Astrocyte (in vitro differentiated cells and primary cell): ENCODE measurements around the gene APIP. TPM values are rescaled to one million over a fixed set of nuclear protein-coding genes. Genes with fewer than 3 reads are reported as not detected.

Experiments used
- DNase-seq: peaks from one replicate; pipeline ENCODE4 v3.0.0-alpha.2; 2010; ENCODE audit warnings: low read depth
- FAIRE-seq: peaks from 2 replicates; lab custom pipeline; 2011; peaks lifted over from hg19 to GRCh38; lab: Jason Lieb, UNC
- H2AFZ ChIP-seq: 2 replicates; pipeline ENCODE4 v1.6.0; 2012; ENCODE audit warnings: low read depth, low read length, inconsistent platforms
- H3K27ac ChIP-seq: 2 replicates; pipeline ENCODE4 v1.5.1; 2011; ENCODE audit warnings: low read depth, low read length, inconsistent platforms
- H3K27me3 ChIP-seq: 2 replicates; pipeline ENCODE4 v1.6.0; 2011; ENCODE audit warnings: low read length, inconsistent platforms; ENCODE audit not compliant: insufficient read depth
- H3K36me3 ChIP-seq: 2 replicates; pipeline ENCODE4 v1.5.1; 2011; ENCODE audit warnings: low read length, inconsistent platforms; ENCODE audit not compliant: insufficient read depth
- H3K4me1 ChIP-seq: 2 replicates; pipeline ENCODE4 v1.5.1; 2011; ENCODE audit warnings: low read length, inconsistent platforms; ENCODE audit not compliant: insufficient read depth
- H3K4me2 ChIP-seq: 2 replicates; pipeline ENCODE4 v1.6.0; 2012; ENCODE audit warnings: low read length, inconsistent platforms
- H3K4me3 ChIP-seq: 2 replicates; pipeline ENCODE4 v1.5.1; 2011; ENCODE audit warnings: low read depth, mild to moderate bottlenecking, low read length, inconsistent platforms; ENCODE audit not compliant: insufficient read depth
- H3K79me2 ChIP-seq: 2 replicates; pipeline ENCODE4 v1.6.0; 2012; ENCODE audit warnings: mild to moderate bottlenecking, low read length, inconsistent platforms; ENCODE audit not compliant: insufficient read depth
- H3K9ac ChIP-seq: 2 replicates; pipeline ENCODE4 v1.6.0; 2012; ENCODE audit warnings: mild to moderate bottlenecking, low read length, inconsistent platforms
- H3K9me3 ChIP-seq: 2 replicates; pipeline ENCODE4 v1.5.1; 2012; ENCODE audit warnings: low read depth, mild to moderate bottlenecking, low read length, inconsistent platforms; ENCODE audit not compliant: insufficient read depth
- H4K20me1 ChIP-seq: 2 replicates; pipeline ENCODE4 v1.6.0; 2012; ENCODE audit warnings: low read length, inconsistent platforms; ENCODE audit not compliant: insufficient read depth
- H3K27ac Mint-ChIP-seq: one replicate; pipeline ENCODE4 v1.8.0; 2021; ENCODE audit warnings: mild to moderate bottlenecking, mixed read lengths; ENCODE audit not compliant: unreplicated experiment
- H3K27me3 Mint-ChIP-seq: one replicate; pipeline ENCODE4 v1.8.0; 2021; ENCODE audit warnings: low read depth, mixed read lengths; ENCODE audit not compliant: unreplicated experiment
- H3K36me3 Mint-ChIP-seq: one replicate; pipeline ENCODE4 v1.8.0; 2021; ENCODE audit warnings: low read depth, mixed read lengths; ENCODE audit not compliant: unreplicated experiment
- H3K4me1 Mint-ChIP-seq: one replicate; pipeline ENCODE4 v1.8.0; 2021; ENCODE audit warnings: low read depth, mixed read lengths; ENCODE audit not compliant: unreplicated experiment
- H3K4me3 Mint-ChIP-seq: one replicate; pipeline ENCODE4 v1.8.0; 2021; ENCODE audit warnings: mild to moderate bottlenecking, moderate library complexity, mixed read lengths; ENCODE audit not compliant: unreplicated experiment
- H3K9me3 Mint-ChIP-seq: one replicate; pipeline ENCODE4 v1.8.0; 2021; ENCODE audit warnings: mild to moderate bottlenecking, mixed read lengths; ENCODE audit not compliant: unreplicated experiment
- CTCF ChIP-seq: IDR thresholded peaks from 2 replicates; pipeline ENCODE4 v1.5.1; 2011; ENCODE audit warnings: low read depth, mild to moderate bottlenecking, inconsistent platforms, low read length, moderate library complexity; ENCODE audit not compliant: insufficient read depth
- EZH2 ChIP-seq: IDR thresholded peaks from 2 replicates; pipeline ENCODE4 v1.6.1; 2012; ENCODE audit warnings: mild to moderate bottlenecking, low read length, inconsistent platforms; ENCODE audit not compliant: insufficient read depth
- total RNA-seq: library from RNA; stranded (reverse); gene quantifications from 2 replicates; pipeline ENCODE4 v1.2.1, GENCODE V29; 2021

The APIP gene
- total RNA-seq, 1 donor from 2014 or later, result 13.9 TPM

DNA sequence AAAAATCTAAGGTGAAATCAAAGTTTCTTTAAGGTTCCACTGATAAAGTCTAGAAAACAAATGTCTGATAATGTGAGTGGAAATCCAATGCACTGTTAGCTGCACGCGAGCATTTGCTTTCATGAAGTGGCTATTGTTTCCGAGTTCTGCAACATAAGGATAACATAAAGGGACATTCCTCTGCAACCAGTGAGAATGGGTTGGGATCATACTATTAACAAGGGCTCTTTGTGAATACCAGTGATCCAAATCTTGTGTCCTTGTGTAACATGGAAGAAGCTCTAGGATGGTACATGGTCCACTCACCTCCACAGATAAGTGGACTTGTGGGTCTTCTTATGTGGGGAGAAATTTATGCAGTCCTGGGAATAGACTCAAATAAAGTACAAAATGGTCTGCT, 24.6 kb downstream of the APIP start:
- H3K4me3 Mint-ChIP-seq, result no peak overlapping the region
- no peak for FAIRE-seq

GRCh38 chr11:34890812-34891211, 25.4 kb downstream of the APIP start:
- no peaks in the 10 kb centered on the region for H3K9me3 Mint-ChIP-seq
- H3K4me3 ChIP-seq, result no peak overlapping the region
- H3K4me1 Mint-ChIP-seq, result no peaks in the 10 kb centered on the region
- no peak overlapping the region for H3K4me3 Mint-ChIP-seq
- H3K9me3 ChIP-seq, result no peaks in the 10 kb centered on the region
- no peaks in the 10 kb centered on the region for H3K4me1 ChIP-seq
- H3K4me2 ChIP-seq, result no peak overlapping the region
- no peaks in the 10 kb centered on the region for H3K27me3 ChIP-seq
- no peaks in the 10 kb centered on the region for H3K79me2 ChIP-seq
- no peaks in the 10 kb centered on the region for H3K36me3 Mint-ChIP-seq
- TF ChIP-seq CTCF (peak; percentile 48), EZH2 (no peak)
- no peak overlapping the region for H3K27ac ChIP-seq
- H3K36me3 ChIP-seq, result peaks cover 2% of the 10 kb centered on the region
- FAIRE-seq (peak; percentile 39), DNase-seq (peak; percentile 30)
- H3K9ac ChIP-seq, result no peak overlapping the region
- no peak overlapping the region for H3K27ac Mint-ChIP-seq
- H3K27me3 Mint-ChIP-seq, result no peaks in the 10 kb centered on the region
- no peak overlapping the region for H2AFZ ChIP-seq
- H4K20me1 ChIP-seq, result no peaks in the 10 kb centered on the region

More for the DNA sequence above, 24.6 kb downstream of the APIP start:
- no peak overlapping the region for H3K4me2 ChIP-seq
- H4K20me1 ChIP-seq, result no peaks in the 10 kb centered on the region
- DNase-seq, result no peak
- no peaks in the 10 kb centered on the region for H3K9me3 ChIP-seq
- H3K79me2 ChIP-seq, result peaks cover 3% of the 10 kb centered on the region
- Mint-ChIP-seq H3K27me3 (no peaks in the 10 kb centered on the region), H3K9me3 (peaks cover 6% of the 10 kb centered on the region), H3K36me3 (peaks cover 5% of the 10 kb centered on the region), H3K4me1 (no peaks in the 10 kb centered on the region), H3K27ac (no peak overlapping the region)
- H3K9ac ChIP-seq, result no peak overlapping the region
- no peaks in the 10 kb centered on the region for H3K27me3 ChIP-seq
- H3K4me1 ChIP-seq, result no peaks in the 10 kb centered on the region
- no peak overlapping the region for H2AFZ ChIP-seq
- H3K36me3 ChIP-seq, result peaks cover 1% of the 10 kb centered on the region
- H3K4me3 ChIP-seq, result no peak overlapping the region
- TF ChIP-seq EZH2 (no peak), CTCF (no peak)
- no peak overlapping the region for H3K27ac ChIP-seq

DNA sequence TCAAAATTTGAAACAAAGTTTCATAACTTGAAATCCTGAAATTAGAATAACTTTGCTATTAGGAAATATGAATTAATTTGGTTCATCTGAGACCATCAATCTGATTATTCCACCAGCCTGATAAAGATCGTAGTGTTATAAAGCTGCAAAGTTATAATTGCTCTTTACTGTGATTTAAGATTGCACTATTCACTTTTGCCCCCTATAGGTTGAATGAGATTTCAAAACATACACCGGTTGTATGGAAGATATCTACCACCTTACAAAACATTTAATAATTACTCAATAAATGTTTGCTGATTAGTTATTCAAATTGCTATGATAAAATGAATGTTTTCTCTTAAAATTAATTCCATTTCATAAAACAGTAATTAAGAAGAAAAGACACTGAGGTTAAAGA, 26.1 kb downstream of the APIP start:
- H3K36me3 ChIP-seq, result peaks cover 2% of the 10 kb centered on the region
- Mint-ChIP-seq H3K27ac (no peak overlapping the region), H3K4me3 (no peak overlapping the region), H3K4me1 (no peaks in the 10 kb centered on the region), H3K9me3 (no peaks in the 10 kb centered on the region), H3K36me3 (no peaks in the 10 kb centered on the region), H3K27me3 (no peaks in the 10 kb centered on the region)
- H3K4me2 ChIP-seq, result no peak overlapping the region
- no peaks in the 10 kb centered on the region for H4K20me1 ChIP-seq
- H3K27ac ChIP-seq, result no peak overlapping the region
- no peaks in the 10 kb centered on the region for H3K27me3 ChIP-seq
- H3K4me1 ChIP-seq, result no peaks in the 10 kb centered on the region
- no peak for TF ChIP-seq CTCF
- TF ChIP-seq EZH2, result no peak
- no peak overlapping the region for H3K4me3 ChIP-seq
- no peak overlapping the region for H3K9ac ChIP-seq
- no peak for FAIRE-seq
- no peak for DNase-seq
- no peaks in the 10 kb centered on the region for H3K79me2 ChIP-seq
- no peak overlapping the region for H2AFZ ChIP-seq
- H3K9me3 ChIP-seq, result no peaks in the 10 kb centered on the region
